Left lobe of liver (tissue), 2 donors: ENCODE data around the gene GLYATL1. TPM values are rescaled to one million over a fixed set of nuclear protein-coding genes. Genes with fewer than 3 reads are reported as not detected.
A peak's percentile ranks its signal among the peaks of the same experiment; 100 is the strongest.
"Not testable (repeated sequence)": the region's sequence is repeated elsewhere in the genome, so short reads cannot be mapped to it uniquely, and the experiment has no call there.

Source experiments
- ATAC-seq: fragments of 200-7000 bp; cut with Tn5 transposase; one replicate; pipeline ENCODE4 v1.9.1; 2020; ENCODE audit warnings: mild to moderate bottlenecking, moderate library complexity
- DNase-seq: peaks from one replicate; pipeline ENCODE4 v3.0.0-alpha.2; 2020; ENCODE audit warnings: low spot score
- total RNA-seq: library from RNA; stranded (reverse); gene quantifications from one replicate; pipeline ENCODE4 v1.2.1, GENCODE V29; 2021
- donor health status: DM: no; HTN: no; CAD: no; lungs with moderate emphysema.
- donor health status: DM: no; HTN: yes; CAD: no.

The GLYATL1 gene
- total RNA-seq, 1 donor from 2014 or later = 374 TPM

- DNase-seq = no peak
- ATAC-seq = no peak
Measured at GRCh38 chr11:58992489-58992888, 53.2 kb downstream of the GLYATL1 start.

- ATAC-seq = no peak
- no peak for DNase-seq
Measured at GRCh38 chr11:58994171-58994570, 54.9 kb downstream of the GLYATL1 start.

GRCh38 chr11:58998480-58999290 is 59.4 kb downstream of the GLYATL1 start:
- ATAC-seq (peak; percentile 78), DNase-seq (peak; percentile 59)

- peak; percentile 79 for DNase-seq
Measured at GRCh38 chr11:58999291-58999680, 60.0 kb downstream of the GLYATL1 start.

GRCh38 chr11:59000003-59000402 is 60.7 kb downstream of the GLYATL1 start:
- DNase-seq = no peak
- ATAC-seq = no peak

More at GRCh38 chr11:58999291-58999680, 60.0 kb downstream of the GLYATL1 start:
- peak; percentile 88 for ATAC-seq

- not testable (repeated sequence) for ATAC-seq, DNase-seq
Measured at GRCh38 chr11:59002006-59002405, 62.7 kb downstream of the GLYATL1 start.

Other genes starting within 250 kb of the GLYATL1 start
- gene GLYAT, start 207.5 kb upstream of the GLYATL1 start, total RNA-seq = 270 TPM
- not detected for gene GLYATL2, start 94.8 kb upstream of the GLYATL1 start, total RNA-seq
- gene GLYATL1B, start 146.8 kb downstream of the GLYATL1 start, total RNA-seq = 0.68 TPM
- gene FAM111B, start 167.7 kb downstream of the GLYATL1 start, total RNA-seq = 0.23 TPM
- gene FAM111A, start 203.4 kb downstream of the GLYATL1 start, total RNA-seq = 9.3 TPM
- 19.9 TPM for gene DTX4, start 232.6 kb downstream of the GLYATL1 start, total RNA-seq